PC-3 (cell line): ENCODE data around the gene RPS15. TPM values are rescaled to one million over a fixed set of nuclear protein-coding genes. Genes with fewer than 3 reads are reported as not detected.
A peak's percentile ranks its signal among the peaks of the same experiment; 100 is the strongest.

Source experiments
- ATAC-seq: fragments of 200-7000 bp; cut with Tn5 transposase; 2 replicates; pipeline ENCODE4 v1.9.1; 2020; ENCODE audit warnings: mild to moderate bottlenecking, moderate library complexity
- BruUV-seq: library from RNA; stranded (reverse); fragments of 400-500 nt; replicated peaks from 2 replicates; lab custom pipeline; 2021; lab: Mats Ljungman, UMichigan
- CTCF ChIA-PET: fragments of 300-600 bp; sonication (Branson Sonifier 250); formaldehyde crosslinking; loops from one replicate; lab custom pipeline; 2022; ENCODE audit warnings: antibody characterized with exemption; lab: Charles Lee
- POLR2A ChIA-PET: fragments of 300-600 bp; sonication (Branson Sonifier 250); formaldehyde crosslinking; loops from one replicate; lab custom pipeline; 2022; ENCODE audit warnings: antibody characterized with exemption; ENCODE audit not compliant: unreplicated experiment; lab: Charles Lee
- DNase-seq: peaks from one replicate; pipeline ENCODE4 v3.0.0-alpha.2; 2015
- H2AFZ ChIP-seq: fragments of 300-600 bp; sonication (generic); 2 replicates; pipeline ENCODE4 v1.6.0; 2016; ENCODE audit warnings: antibody characterized with exemption, low read length
- H3F3A ChIP-seq: fragments of 300-600 bp; sonication (generic); one replicate; pipeline ENCODE4 v1.6.0; 2017; ENCODE audit warnings: antibody characterized with exemption, low read length, control low read depth, mild to moderate bottlenecking; ENCODE audit not compliant: unreplicated experiment
- H3K27ac ChIP-seq: fragments of 300-600 bp; sonication (generic); 2 replicates; pipeline ENCODE4 v1.5.1; 2016; ENCODE audit warnings: mild to moderate bottlenecking, low read length
- H3K27me3 ChIP-seq: fragments of 300-600 bp; sonication (generic); 2 replicates; pipeline ENCODE4 v1.6.1; 2016; ENCODE audit warnings: low read length, mixed read lengths
- H3K36me3 ChIP-seq: fragments of 300-600 bp; sonication (generic); 2 replicates; pipeline ENCODE4 v1.6.1; 2016; ENCODE audit warnings: low read depth, mixed run types, low read length, mixed read lengths
- H3K4me1 ChIP-seq: fragments of 300-600 bp; sonication (generic); 2 replicates; pipeline ENCODE4 v1.5.1; 2016; ENCODE audit warnings: low read length; ENCODE audit not compliant: insufficient read depth
- H3K4me2 ChIP-seq: fragments of 300-600 bp; sonication (generic); 2 replicates; pipeline ENCODE4 v1.6.0; 2016; ENCODE audit warnings: low read length
- H3K4me3 ChIP-seq: fragments of 300-600 bp; sonication (generic); 2 replicates; pipeline ENCODE4 v1.5.1; 2016; ENCODE audit warnings: mild to moderate bottlenecking, low read length, mixed read lengths
- H3K79me2 ChIP-seq: fragments of 300-600 bp; sonication (generic); 2 replicates; pipeline ENCODE4 v1.6.1; 2017; ENCODE audit warnings: low read length, mixed read lengths
- H3K9ac ChIP-seq: fragments of 300-600 bp; sonication (generic); 2 replicates; pipeline ENCODE4 v1.6.0; 2016; ENCODE audit warnings: mild to moderate bottlenecking, low read length
- H3K9me2 ChIP-seq: fragments of 300-600 bp; sonication (generic); replicated peaks from 2 replicates; pipeline ENCODE4 v1.6.1; 2016; ENCODE audit warnings: mixed run types, low read length, mixed read lengths
- H3K9me3 ChIP-seq: fragments of 300-600 bp; sonication (generic); 2 replicates; pipeline ENCODE4 v1.6.1; 2016; ENCODE audit warnings: low read length, mixed read lengths
- H4K20me1 ChIP-seq: fragments of 300-600 bp; sonication (generic); 2 replicates; pipeline ENCODE4 v1.6.1; 2016; ENCODE audit warnings: low read length, mixed read lengths
- EZH2 ChIP-seq: fragments of 300-600 bp; sonication (generic); IDR thresholded peaks from one replicate; pipeline ENCODE4 v1.6.1; 2017; ENCODE audit warnings: antibody characterized with exemption, mild to moderate bottlenecking, low read length; ENCODE audit not compliant: unreplicated experiment
- EZH2phosphoT487 ChIP-seq: fragments of 300-600 bp; sonication (generic); IDR thresholded peaks from 2 replicates; pipeline ENCODE4 v1.6.1; 2018; ENCODE audit warnings: mild to moderate bottlenecking, antibody characterized with exemption, low read length, borderline replicate concordance
- intact Hi-C: fragments of 100-400 bp; cut with micrococcal nuclease; formaldehyde crosslinking; loops from 2 replicates; pipeline ENCODE4 v1.9.0; 2023
- total RNA-seq: library from RNA; depleted of rRNA; stranded (reverse); fragments of >200 nt; gene quantifications from 2 replicates; pipeline ENCODE4 v1.2.3, GENCODE V29; 2014
- TF ChIP-seq, protein P1 (sequence below): fragments of 300-600 bp; sonication (generic); conservative IDR thresholded peaks from 2 replicates; pipeline ENCODE4 v1.5.1; 2017; ENCODE audit warnings: antibody characterized with exemption, low read depth, mild to moderate bottlenecking, low read length

RPS15 gene
- total RNA-seq, 1 experiment from 2014 or later, result 1,797 TPM

GRCh38 chr19:1487576-1488281, 49.5 kb downstream of the RPS15 start:
- no peak for TF ChIP-seq EZH2phosphoT487
- TF ChIP-seq, protein P1, sequence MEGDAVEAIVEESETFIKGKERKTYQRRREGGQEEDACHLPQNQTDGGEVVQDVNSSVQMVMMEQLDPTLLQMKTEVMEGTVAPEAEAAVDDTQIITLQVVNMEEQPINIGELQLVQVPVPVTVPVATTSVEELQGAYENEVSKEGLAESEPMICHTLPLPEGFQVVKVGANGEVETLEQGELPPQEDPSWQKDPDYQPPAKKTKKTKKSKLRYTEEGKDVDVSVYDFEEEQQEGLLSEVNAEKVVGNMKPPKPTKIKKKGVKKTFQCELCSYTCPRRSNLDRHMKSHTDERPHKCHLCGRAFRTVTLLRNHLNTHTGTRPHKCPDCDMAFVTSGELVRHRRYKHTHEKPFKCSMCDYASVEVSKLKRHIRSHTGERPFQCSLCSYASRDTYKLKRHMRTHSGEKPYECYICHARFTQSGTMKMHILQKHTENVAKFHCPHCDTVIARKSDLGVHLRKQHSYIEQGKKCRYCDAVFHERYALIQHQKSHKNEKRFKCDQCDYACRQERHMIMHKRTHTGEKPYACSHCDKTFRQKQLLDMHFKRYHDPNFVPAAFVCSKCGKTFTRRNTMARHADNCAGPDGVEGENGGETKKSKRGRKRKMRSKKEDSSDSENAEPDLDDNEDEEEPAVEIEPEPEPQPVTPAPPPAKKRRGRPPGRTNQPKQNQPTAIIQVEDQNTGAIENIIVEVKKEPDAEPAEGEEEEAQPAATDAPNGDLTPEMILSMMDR, result no peak
- no peak for TF ChIP-seq EZH2
- Histone ChIP-seq H2AFZ (no peak overlapping the region), H3K4me2 (no peak overlapping the region), H4K20me1 (no peaks in the 10 kb centered on the region), H3K79me2 (0 out of 2 replicates have a peak, but pooled peaks cover 3% of the 10 kb centered on the region), H3K9me2 (no peaks in the 10 kb centered on the region), H3K9ac (no peak overlapping the region), H3K4me3 (no peak overlapping the region), H3K9me3 (no peaks in the 10 kb centered on the region), H3F3A (no peaks in the 10 kb centered on the region), H3K4me1 (peaks cover 11% of the 10 kb centered on the region), H3K27ac (no peak overlapping the region), H3K27me3 (no peaks in the 10 kb centered on the region), H3K36me3 (no peaks in the 10 kb centered on the region)
- ChIA-PET POLR2A (no interaction called here), CTCF (no interaction called here)
- no TSS peak for BruUV-seq
- ATAC-seq (no peak), DNase-seq (no peak)
- intact Hi-C loops, result no loop called here

DNA sequence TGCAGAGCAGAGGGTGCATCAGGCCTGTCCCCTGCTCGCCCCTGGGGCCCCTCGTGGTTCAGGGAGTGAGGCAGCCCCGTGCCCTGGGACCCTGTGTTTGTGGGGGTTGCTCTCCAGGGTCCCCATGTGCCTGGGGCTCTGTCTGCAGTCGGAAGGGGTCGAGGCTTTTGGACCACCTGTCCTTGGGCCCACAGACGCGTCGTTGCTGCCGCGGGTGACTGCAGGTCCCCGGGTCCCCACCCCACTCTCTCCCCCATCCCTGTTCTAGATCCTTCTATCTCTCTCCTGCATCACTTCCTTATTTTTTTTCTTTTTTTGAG, 50.0 kb downstream of the RPS15 start:
- no TSS peak for BruUV-seq
- Histone ChIP-seq H4K20me1 (no peaks in the 10 kb centered on the region), H3K9me2 (no peaks in the 10 kb centered on the region), H3K4me2 (no peak overlapping the region), H3F3A (no peaks in the 10 kb centered on the region), H3K27me3 (no peaks in the 10 kb centered on the region), H3K4me1 (peaks cover 12% of the 10 kb centered on the region), H3K79me2 (0 out of 2 replicates have a peak, but pooled peaks cover 3% of the 10 kb centered on the region), H3K9ac (no peak overlapping the region), H3K36me3 (no peaks in the 10 kb centered on the region), H3K4me3 (no peak overlapping the region), H2AFZ (no peak overlapping the region), H3K9me3 (no peaks in the 10 kb centered on the region), H3K27ac (no peak overlapping the region)
- CTCF ChIA-PET, result no interaction called here
- TF ChIP-seq, protein P1, result no peak
- TF ChIP-seq EZH2phosphoT487, result no peak
- no peak for TF ChIP-seq EZH2
- DNase-seq, result no peak
- intact Hi-C loops, result no loop called here
- POLR2A ChIA-PET, result no interaction called here
- ATAC-seq, result no peak

- Histone ChIP-seq H2AFZ (peak overlapping the region; percentile 93), H3K9me3 (no peaks in the 10 kb centered on the region), H3K9ac (peak overlapping the region; percentile 67), H3F3A (no peaks in the 10 kb centered on the region), H4K20me1 (no peaks in the 10 kb centered on the region), H3K4me3 (peak overlapping the region; percentile 76), H3K27me3 (no peaks in the 10 kb centered on the region), H3K4me2 (peak overlapping the region; percentile 92), H3K4me1 (peaks cover 12% of the 10 kb centered on the region), H3K36me3 (no peaks in the 10 kb centered on the region), H3K9me2 (no peaks in the 10 kb centered on the region), H3K79me2 (0 out of 2 replicates have a peak, but pooled peaks cover 3% of the 10 kb centered on the region), H3K27ac (no peak overlapping the region)
- ChIA-PET POLR2A (no interaction called here), CTCF (no interaction called here)
- TF ChIP-seq EZH2, result no peak
- TF ChIP-seq, protein P1, result no peak
- TF ChIP-seq EZH2phosphoT487, result no peak
- DNase-seq (no peak), ATAC-seq (no peak)
- TSS peak; percentile 83 for BruUV-seq
- intact Hi-C loops, result no loop called here
Observed at GRCh38 chr19:1489463-1490310, 51.5 kb downstream of the RPS15 start.
